Fibroblast of villous mesenchyme (primary cell): Measurements from ENCODE around the gene ANXA11. TPM values are rescaled to one million over a fixed set of nuclear protein-coding genes. Genes with fewer than 3 reads are reported as not detected.

Experiments used
- DNase-seq: peaks from one replicate; pipeline ENCODE4 v3.0.0-alpha.2; 2010; ENCODE audit warnings: low read depth
- H3K4me3 ChIP-seq: 2 replicates; pipeline ENCODE4 v1.5.1; 2011; ENCODE audit warnings: low read depth, mild to moderate bottlenecking, low read length
- total RNA-seq: library from RNA; depleted of rRNA; stranded (reverse); fragments of >200 nt; gene quantifications from 2 replicates; pipeline ENCODE4 v1.2.3, GENCODE V29; 2012
- TF ChIP-seq, protein P1 (sequence below): IDR thresholded peaks from 2 replicates; pipeline ENCODE4 v1.5.1; 2012; ENCODE audit warnings: low read depth, mild to moderate bottlenecking, low read length; ENCODE audit not compliant: insufficient read depth

ANXA11 gene
- total RNA-seq, 1 donor, result 79.9 TPM

- peak; percentile 97 for DNase-seq
- TF ChIP-seq, protein P1, sequence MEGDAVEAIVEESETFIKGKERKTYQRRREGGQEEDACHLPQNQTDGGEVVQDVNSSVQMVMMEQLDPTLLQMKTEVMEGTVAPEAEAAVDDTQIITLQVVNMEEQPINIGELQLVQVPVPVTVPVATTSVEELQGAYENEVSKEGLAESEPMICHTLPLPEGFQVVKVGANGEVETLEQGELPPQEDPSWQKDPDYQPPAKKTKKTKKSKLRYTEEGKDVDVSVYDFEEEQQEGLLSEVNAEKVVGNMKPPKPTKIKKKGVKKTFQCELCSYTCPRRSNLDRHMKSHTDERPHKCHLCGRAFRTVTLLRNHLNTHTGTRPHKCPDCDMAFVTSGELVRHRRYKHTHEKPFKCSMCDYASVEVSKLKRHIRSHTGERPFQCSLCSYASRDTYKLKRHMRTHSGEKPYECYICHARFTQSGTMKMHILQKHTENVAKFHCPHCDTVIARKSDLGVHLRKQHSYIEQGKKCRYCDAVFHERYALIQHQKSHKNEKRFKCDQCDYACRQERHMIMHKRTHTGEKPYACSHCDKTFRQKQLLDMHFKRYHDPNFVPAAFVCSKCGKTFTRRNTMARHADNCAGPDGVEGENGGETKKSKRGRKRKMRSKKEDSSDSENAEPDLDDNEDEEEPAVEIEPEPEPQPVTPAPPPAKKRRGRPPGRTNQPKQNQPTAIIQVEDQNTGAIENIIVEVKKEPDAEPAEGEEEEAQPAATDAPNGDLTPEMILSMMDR, result no peak
- no peak overlapping the region for H3K4me3 ChIP-seq
Measured at GRCh38 chr10:80163741-80164341, 41.5 kb downstream of the ANXA11 start.

DNA sequence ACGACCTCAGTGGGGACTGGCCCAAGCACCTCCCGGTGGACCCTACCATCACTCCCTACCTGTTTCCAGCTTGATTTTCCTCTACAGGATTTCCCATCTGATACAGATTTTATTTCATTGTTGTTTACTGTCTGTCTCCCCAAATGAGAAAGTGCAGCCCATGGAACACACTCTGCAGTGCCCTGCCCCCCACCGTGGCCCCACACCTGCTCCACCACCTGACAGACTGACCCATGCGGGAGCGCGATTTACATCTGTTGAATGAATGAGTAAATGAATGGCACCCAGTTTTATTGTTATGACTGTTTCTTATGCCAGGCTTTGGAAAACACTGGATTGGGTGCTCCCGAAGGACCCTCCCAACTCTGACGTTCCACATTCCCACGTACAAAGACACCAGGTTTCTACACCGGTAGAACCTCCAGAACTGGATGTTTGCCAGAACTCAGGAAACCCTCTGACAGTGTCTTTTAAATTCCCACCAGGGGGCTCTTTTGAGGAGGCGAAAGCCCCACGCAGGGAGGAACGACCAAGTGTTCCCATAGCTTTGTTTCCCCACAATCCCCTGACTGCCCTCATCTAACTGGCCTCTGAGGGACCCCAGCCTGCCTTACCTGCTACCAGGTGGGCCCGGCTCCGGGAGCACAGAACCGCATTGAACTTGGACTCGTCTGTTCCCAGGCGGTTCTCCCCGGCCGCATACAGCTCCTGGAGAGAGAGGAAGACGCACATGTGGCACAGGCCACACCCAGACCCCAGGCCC lies 43.8 kb downstream of the ANXA11 start:
- no peak overlapping the region for H3K4me3 ChIP-seq
- TF ChIP-seq, protein P1, result peak; percentile 38
- DNase-seq, result peak; percentile 27

GRCh38 chr10:80160361-80161320 lies 44.7 kb downstream of the ANXA11 start:
- H3K4me3 ChIP-seq, result no peak overlapping the region
- DNase-seq, result no peak
- TF ChIP-seq, protein P1, result no peak

DNA sequence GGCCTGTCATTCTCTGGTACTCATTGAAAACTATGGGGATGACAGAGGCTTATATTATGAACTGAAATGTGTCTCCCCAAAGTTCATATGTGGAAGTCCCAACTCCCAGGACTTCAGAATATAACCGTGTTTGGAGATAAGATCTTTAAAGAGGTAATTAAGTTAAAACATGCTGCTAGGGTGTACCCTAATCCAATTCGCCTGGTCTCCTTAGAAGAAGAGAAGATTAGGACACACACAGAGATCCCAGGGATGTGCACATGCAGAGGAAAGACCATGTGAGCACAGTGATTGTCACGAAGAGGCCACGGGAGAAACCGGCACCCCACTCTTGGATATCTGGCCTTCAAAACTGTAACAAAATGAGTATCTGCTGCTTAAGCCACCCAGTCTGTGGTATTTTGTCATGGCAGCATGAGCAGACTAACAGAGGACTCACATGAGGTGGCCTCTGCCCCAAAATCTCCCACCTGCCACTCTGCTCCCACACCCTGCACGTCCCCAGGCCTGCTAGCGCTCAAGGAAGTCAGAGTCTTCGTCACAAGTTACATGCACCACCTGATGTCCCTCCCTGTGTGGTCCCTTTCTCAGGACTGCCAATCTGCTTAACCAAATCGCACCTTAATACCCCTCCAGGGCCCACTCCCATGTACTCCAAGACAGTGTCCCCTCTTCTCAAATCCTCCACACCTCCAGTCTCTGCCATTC lies 46.0 kb downstream of the ANXA11 start:
- H3K4me3 ChIP-seq, result no peak overlapping the region
- TF ChIP-seq, protein P1, result no peak
- peak; percentile 50 for DNase-seq

DNA sequence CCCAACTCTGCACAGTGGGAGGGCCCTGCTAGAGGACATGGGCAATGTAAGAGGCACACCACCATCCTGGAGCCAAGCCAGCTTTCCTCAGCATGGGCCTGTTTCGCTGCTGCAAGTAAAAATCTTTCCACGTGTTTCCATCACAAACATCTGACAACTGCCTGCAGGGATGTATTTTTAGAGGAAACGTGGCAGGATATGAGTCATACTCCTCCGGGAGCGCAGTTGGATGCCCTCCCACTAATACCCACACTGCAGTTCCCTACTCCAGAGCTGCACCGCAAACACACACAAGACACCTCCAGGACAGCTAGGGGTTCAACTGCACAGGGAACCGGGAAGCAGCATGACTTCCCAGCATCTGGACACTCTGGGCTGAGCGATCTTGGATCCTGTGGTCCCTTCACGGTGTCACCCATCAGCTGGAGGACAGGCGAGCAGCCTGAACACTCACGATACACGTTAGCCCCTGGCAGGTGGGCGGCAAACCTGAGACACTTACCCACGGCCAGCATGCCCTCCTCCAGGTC lies 46.7 kb downstream of the ANXA11 start:
- TF ChIP-seq, protein P1, result no peak
- DNase-seq, result peak; percentile 99
- H3K4me3 ChIP-seq, result no peak overlapping the region

- TF ChIP-seq, protein P1, result no peak
- H3K4me3 ChIP-seq, result no peak overlapping the region
- DNase-seq, result no peak
Measured at GRCh38 chr10:80158126-80158525, 47.2 kb downstream of the ANXA11 start.
